Fibroblast of the conjunctiva (primary cell): Measurements from ENCODE around the gene PDZRN3.

Experiments used
- DNase-seq: peaks from one replicate; pipeline ENCODE4 v3.0.0-alpha.2; 2010; ENCODE audit warnings: low read depth

Gene PDZRN3

GRCh38 chr3:73451301-73451944 is 173.3 kb downstream of the PDZRN3 start:
- DNase-seq, result no peak

- no peak for DNase-seq
Observed at GRCh38 chr3:73449774-73450173, 175.0 kb downstream of the PDZRN3 start.

- no peak for DNase-seq
Observed at GRCh38 chr3:73448761-73449301, 175.9 kb downstream of the PDZRN3 start.

- DNase-seq, result no peak
Observed at GRCh38 chr3:73448041-73448440, 176.7 kb downstream of the PDZRN3 start.

- DNase-seq, result no peak
Observed at GRCh38 chr3:73447111-73447510, 177.6 kb downstream of the PDZRN3 start.

- DNase-seq, result no peak
Observed at GRCh38 chr3:73446467-73447110, 178.2 kb downstream of the PDZRN3 start.

GRCh38 chr3:73442886-73443285 is 181.9 kb downstream of the PDZRN3 start:
- no peak for DNase-seq

- DNase-seq, result no peak
Observed at GRCh38 chr3:73442152-73442551, 182.6 kb downstream of the PDZRN3 start.

- no peak for DNase-seq
Observed at GRCh38 chr3:73437828-73438227, 186.9 kb downstream of the PDZRN3 start.

GRCh38 chr3:73435055-73435454 is 189.7 kb downstream of the PDZRN3 start:
- DNase-seq, result no peak

GRCh38 chr3:73433687-73434086 is 191.1 kb downstream of the PDZRN3 start:
- no peak for DNase-seq

- DNase-seq, result no peak
Observed at GRCh38 chr3:73433079-73433478, 191.7 kb downstream of the PDZRN3 start.

- DNase-seq, result no peak
Observed at GRCh38 chr3:73432706-73433032, 192.1 kb downstream of the PDZRN3 start.

GRCh38 chr3:73432023-73432705 is 192.6 kb downstream of the PDZRN3 start:
- peak; percentile 29 for DNase-seq

- no peak for DNase-seq
Observed at GRCh38 chr3:73431183-73431900, 193.4 kb downstream of the PDZRN3 start.

GRCh38 chr3:73427048-73427706 is 197.6 kb downstream of the PDZRN3 start:
- DNase-seq, result no peak

GRCh38 chr3:73426606-73427005 is 198.1 kb downstream of the PDZRN3 start:
- no peak for DNase-seq

GRCh38 chr3:73423116-73423515 is 201.6 kb downstream of the PDZRN3 start:
- no peak for DNase-seq

GRCh38 chr3:73422571-73422970 is 202.2 kb downstream of the PDZRN3 start:
- DNase-seq, result no peak

- DNase-seq, result no peak
Observed at GRCh38 chr3:73419942-73420341, 204.8 kb downstream of the PDZRN3 start.

GRCh38 chr3:73419179-73419803 is 205.4 kb downstream of the PDZRN3 start:
- peak; percentile 22 for DNase-seq

GRCh38 chr3:73418681-73419080 is 206.1 kb downstream of the PDZRN3 start:
- no peak for DNase-seq
